Activated naive CD4-positive, alpha-beta T cell treated with anti-CD3 and anti-CD28 coated beads, Interleukin-2, amount 50 U/mL, for 72 hours (primary cell): Measurements from ENCODE around the gene TBCK. TPM values are rescaled to one million over a fixed set of nuclear protein-coding genes. Genes with fewer than 3 reads are reported as not detected.
A peak's percentile ranks its signal among the peaks of the same experiment; 100 is the strongest.

Source experiments
- ATAC-seq, 2 donors: fragments of 150-1000 bp; cut with Tn5 transposase; 2 replicates each; pipeline ENCODE4 v1.10.0; 2021; ENCODE audit warnings: mild to moderate bottlenecking in 2 of 2, moderate library complexity in 2 of 2
- DNase-seq, 2 donors: peaks; one replicate each; pipeline ENCODE4 v3.0.0; 2021 to 2022; ENCODE audit warnings: low spot score in 2 of 2
- H3K27ac Mint-ChIP-seq, 2 donors: one replicate each; pipeline ENCODE4 v1.8.0; 2022; ENCODE audit warnings: mild to moderate bottlenecking in 2 of 2, mixed read lengths in 2 of 2
- H3K36me3 Mint-ChIP-seq, 2 donors: one replicate each; pipeline ENCODE4 v1.8.0; 2022; ENCODE audit warnings: mixed read lengths in 2 of 2
- H3K9me3 Mint-ChIP-seq, 2 donors: one replicate each; pipeline ENCODE4 v1.8.0; 2022; ENCODE audit warnings: mixed read lengths in 2 of 2
- total RNA-seq, 2 donors: library from RNA; stranded (reverse); gene quantifications; one replicate each; pipeline ENCODE4 v1.2.3, GENCODE V29; 2022

TBCK gene
- total RNA-seq, 2 donors from 2014 or later: 17.6 to 45.9 TPM

DNA sequence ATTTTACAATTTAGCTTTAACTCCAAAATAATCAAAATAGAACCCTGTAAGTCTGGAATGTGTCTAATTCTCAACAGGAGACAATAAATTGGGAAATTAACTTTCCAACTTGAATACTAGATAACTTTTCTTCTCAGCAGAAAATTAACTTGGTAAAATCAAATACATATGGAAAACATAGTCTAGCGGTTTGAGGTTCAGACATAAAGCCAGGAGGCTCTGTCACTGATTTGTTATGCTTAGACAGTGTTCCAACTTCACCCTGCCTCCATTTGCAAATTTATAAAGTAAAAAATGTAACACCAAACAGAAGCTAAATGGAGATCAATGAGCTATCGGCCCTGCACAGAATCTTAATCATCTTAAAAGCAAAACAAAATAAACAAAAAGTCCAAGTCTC is 46.3 kb downstream of the TBCK start:
- no peak overlapping the region for H3K27ac Mint-ChIP-seq
- DNase-seq: no peak
- H3K36me3 Mint-ChIP-seq: peaks cover 0 to 6% of the 10 kb centered on the region in 2 donors
- H3K9me3 Mint-ChIP-seq: no peaks in the 10 kb centered on the region
- ATAC-seq: no peak

DNA sequence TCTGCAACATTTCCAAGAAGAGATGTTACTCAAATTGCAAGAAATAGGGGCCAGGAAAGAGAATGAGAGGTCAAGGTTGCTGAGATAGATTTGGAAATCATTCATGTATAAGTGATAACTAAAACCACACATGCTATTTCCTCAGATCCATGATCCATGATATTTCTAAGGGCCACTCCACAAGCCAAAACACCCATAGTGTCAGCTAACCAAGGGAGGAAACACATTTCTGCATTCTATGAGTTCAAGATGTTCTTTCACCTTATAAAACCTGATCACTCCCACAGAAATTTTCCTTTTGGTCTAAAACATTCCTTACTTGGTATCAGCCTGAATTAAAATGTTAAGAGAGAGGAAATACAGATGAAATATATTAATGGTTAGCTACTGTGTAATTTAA is 47.2 kb downstream of the TBCK start:
- no peaks in the 10 kb centered on the region for H3K9me3 Mint-ChIP-seq
- ATAC-seq: no peak
- H3K27ac Mint-ChIP-seq: no peak overlapping the region
- H3K36me3 Mint-ChIP-seq: no peaks in the 10 kb centered on the region
- no peak for DNase-seq

DNA sequence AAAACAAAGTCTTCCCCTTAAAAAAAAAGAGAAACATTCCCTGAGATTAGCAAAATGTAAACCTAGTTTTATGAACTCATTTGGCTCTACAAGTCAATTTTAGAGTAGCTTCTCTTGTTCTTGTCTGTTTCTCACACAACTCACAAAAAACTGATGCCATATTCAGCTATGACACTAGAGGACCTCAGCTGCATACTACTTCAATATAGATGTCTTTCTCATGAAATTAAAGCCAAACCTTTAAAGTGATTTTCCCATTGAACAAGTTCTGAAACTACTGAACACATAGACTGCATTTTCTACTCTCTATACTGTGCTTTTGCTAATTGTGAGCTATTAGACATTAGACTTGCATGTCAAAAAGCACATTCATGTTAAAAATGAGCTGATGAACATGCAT is 49.8 kb downstream of the TBCK start:
- no peak for DNase-seq

DNA sequence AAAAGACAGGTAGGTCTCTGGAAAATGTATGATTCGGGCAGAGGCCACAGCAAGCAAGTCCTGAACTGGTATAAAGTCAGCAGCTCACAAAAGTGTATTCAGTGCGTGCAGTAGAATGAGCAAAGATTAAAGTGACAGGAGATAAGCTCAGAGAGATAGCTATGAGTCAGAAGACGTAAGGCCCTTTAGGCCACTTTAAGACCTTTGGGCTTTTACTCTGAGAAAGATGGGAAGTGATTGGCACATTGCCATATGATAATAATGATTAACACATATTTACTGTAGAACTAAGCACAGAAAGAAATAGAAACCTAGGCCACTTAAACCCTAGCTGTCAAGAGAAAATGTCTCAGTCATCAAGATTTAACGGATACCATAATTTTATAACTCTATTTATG is 51.7 kb downstream of the TBCK start:
- no peak overlapping the region for H3K27ac Mint-ChIP-seq
- H3K36me3 Mint-ChIP-seq: no peaks in the 10 kb centered on the region
- H3K9me3 Mint-ChIP-seq: no peaks in the 10 kb centered on the region
- ATAC-seq: no peak
- DNase-seq: no peak

More for the DNA sequence above, 49.8 kb downstream of the TBCK start:
- H3K27ac Mint-ChIP-seq: no peak overlapping the region
- H3K9me3 Mint-ChIP-seq: no peaks in the 10 kb centered on the region
- ATAC-seq: no peak
- no peaks in the 10 kb centered on the region for H3K36me3 Mint-ChIP-seq

DNA sequence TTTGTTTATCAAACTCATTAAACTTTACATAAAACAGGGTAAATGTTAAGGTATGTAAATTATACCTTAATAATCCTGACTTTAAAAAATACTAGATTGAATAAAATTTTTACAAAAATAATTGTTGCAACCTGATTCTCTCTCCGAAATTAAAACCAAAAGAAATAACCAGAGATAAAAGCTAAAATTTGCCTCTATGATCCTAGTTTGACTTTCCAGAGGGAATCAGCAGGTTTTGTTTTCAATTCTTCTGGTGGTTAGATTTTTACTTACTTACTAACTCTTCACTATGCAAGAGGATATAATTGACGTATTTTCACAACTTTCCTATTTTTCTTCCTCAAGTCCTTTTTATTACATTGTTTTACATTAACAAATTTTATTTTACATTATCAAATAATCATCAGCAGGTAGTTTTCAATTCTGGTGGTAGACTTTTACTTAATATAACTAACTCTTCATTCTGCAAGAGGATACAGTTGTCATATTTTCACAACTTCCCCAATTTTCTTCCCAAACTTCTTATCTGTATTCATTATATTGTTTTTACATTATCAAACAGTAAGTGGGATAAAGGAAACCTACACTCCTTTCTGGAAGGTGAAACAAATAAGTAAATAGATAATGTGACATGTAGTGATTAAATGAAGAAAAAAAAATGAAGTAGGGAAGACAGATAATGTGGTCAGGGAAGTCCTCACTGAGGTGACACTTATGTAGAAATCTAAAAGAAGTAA is 52.2 kb downstream of the TBCK start:
- H3K36me3 Mint-ChIP-seq: no peaks in the 10 kb centered on the region
- DNase-seq (no peak), ATAC-seq (no peak)
- no peaks in the 10 kb centered on the region for H3K9me3 Mint-ChIP-seq
- H3K27ac Mint-ChIP-seq: no peak overlapping the region

DNA sequence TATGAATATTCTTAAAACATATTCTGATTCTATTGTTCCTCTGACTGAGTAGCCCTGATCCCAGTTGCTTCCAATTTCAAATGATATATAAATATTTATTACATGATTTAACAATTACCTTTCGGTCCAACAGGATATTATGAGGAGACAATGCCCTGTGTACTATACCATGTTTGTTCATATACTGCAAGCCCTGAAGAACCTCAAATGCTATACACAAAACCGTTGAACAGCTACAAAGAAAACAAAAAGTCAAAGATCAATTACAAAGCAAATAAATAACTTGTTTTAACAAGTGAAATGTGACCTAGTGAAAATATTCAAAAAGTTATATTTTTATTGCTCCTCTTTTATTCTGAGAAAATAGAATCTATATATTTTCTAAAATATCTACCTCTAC is 54.0 kb downstream of the TBCK start:
- no peak for ATAC-seq
- H3K27ac Mint-ChIP-seq: no peak overlapping the region
- no peaks in the 10 kb centered on the region for H3K9me3 Mint-ChIP-seq
- DNase-seq: no peak
- H3K36me3 Mint-ChIP-seq: no peaks in the 10 kb centered on the region

DNA sequence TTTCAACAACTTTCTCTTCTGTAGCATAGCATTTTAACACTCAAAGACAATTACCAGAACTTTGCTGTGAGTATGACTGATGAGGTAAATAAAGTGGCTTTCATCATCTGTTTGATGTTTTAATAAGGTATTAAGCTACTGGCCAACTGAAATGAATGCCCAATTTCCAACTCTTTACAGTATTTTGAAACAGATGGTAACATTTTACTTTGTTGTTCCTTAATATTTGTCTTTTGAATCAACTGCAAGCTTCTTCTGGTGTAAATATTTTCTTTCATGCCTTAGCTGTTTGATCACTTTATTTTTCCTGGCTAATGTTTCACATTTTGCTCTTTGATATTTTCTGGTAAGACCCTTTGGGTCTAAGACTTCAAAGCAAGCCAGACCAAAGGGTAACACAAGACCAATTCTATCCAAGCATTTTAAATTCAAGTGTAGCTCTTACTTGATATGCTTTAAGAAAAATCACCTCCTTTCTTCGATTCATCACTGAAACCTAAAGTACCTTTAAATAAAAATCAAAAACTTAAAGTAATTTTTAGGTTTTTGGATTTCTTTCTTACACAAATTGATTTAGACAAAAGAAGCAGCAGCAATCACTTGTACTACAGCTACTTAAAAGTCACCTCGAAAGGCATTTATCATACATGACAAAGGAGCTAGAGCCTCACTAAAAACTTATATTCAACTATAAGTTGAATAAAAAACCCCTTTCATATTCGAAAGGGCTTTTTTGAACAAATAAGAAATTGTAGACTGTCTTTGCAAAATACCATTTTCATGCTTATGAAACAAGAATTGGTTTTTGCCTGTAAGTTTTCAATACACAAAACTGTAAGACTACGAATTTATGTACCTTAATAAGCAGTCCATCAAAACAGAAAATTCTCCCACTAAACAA is 57.6 kb downstream of the TBCK start:
- no peak overlapping the region for H3K27ac Mint-ChIP-seq
- no peak for ATAC-seq
- no peak for DNase-seq
- H3K9me3 Mint-ChIP-seq: no peaks in the 10 kb centered on the region
- H3K36me3 Mint-ChIP-seq: no peaks in the 10 kb centered on the region

DNA sequence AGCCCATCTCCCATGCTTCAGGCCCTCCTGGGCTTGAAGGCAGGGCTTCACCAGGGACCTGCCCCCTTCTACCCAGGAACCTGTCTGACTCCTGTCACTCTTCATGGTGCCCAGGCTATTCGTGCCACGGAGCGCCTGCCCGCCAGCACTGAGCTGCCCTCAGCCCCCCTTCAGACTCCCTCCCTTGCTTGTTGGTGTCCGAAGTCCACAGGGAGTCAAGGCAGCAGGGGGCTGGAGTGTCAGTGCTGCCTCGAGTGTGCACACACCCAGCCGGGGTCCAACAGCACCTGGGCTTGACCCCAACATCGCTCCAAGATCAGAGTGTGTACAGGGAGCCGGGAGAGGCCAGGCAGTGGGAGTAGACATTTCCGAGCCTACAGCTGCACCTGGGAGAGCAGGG is 59.8 kb downstream of the TBCK start:
- ATAC-seq: no peak
- Mint-ChIP-seq H3K36me3 (no peaks in the 10 kb centered on the region), H3K27ac (no peak overlapping the region), H3K9me3 (no peaks in the 10 kb centered on the region)
- no peak for DNase-seq

DNA sequence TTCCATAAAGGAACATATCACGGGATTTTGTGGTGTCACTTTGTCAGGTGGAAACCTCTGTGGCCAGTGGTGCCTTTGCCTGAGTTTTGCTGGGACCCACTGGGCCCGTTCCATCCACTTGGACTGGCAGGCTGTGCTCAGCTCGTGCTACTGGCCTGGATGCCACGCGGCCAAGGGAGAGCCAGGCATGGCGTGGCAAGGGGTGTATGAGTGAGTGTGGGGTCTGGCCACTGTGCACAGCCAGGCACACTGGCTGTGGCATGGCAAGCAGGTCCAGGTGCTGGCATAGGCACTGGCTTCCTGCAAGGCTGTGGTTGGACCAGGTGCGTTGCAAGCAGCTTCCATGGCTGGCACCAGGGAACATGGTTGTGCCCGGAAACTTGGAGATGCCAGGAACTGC is 60.8 kb downstream of the TBCK start:
- DNase-seq: no peak
- ATAC-seq: no peak
- Mint-ChIP-seq H3K27ac (no peak overlapping the region), H3K9me3 (no peaks in the 10 kb centered on the region), H3K36me3 (no peaks in the 10 kb centered on the region)

DNA sequence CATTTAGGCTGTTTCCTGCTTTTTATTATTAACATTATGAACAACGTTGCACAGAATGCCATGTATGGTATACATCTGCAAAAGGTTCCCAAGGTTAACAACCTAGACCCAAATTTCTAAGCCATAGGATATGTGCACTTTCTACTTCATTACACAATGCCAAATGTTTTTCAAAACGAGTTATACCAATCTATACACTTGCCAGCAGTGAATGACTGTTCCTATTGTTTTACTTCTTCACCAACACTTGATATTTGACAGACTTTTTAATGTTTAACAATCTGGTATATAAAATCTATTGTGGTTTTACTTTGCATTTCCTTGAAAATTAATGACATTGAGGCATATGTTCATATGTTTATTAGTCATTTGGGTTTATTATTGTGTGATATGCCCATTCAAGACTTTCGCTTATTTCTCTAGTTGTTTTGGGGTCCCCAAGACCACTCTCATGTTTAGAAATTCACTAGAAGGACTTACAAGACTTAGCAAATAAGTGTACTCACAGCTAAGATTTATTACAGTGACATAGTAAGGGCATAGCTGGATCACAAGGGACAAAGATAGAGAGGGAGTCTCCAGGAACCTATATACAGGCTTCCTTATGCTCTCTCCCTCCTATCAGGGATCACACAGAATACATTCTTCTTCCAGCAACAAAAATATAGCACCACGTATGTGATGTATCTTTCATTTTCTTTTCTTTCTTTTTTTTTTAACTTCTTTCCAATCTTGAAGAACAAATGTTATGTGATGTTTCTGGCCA is 62.5 kb downstream of the TBCK start:
- Mint-ChIP-seq H3K27ac (no peak overlapping the region), H3K36me3 (no peaks in the 10 kb centered on the region), H3K9me3 (no peaks in the 10 kb centered on the region)
- ATAC-seq (no peak), DNase-seq (no peak)

DNA sequence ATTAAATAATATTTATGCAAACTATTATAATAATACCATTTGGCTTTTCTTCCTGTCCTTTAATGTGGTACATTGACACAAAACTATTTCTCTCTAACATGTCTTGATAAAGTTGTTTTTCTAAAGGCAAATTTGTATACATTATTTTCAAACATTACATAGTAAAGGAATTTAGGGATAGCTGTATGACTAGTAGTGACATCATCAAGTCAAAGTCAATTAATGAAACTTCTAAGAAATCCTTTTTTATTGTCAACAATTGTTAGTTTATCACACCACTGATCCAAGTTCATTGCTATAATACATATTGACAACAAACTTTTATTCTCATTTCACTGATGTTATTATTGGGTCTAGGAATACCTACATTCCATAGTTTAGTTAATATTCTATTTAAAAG is 68.4 kb downstream of the TBCK start:
- no peak overlapping the region for H3K27ac Mint-ChIP-seq

DNA sequence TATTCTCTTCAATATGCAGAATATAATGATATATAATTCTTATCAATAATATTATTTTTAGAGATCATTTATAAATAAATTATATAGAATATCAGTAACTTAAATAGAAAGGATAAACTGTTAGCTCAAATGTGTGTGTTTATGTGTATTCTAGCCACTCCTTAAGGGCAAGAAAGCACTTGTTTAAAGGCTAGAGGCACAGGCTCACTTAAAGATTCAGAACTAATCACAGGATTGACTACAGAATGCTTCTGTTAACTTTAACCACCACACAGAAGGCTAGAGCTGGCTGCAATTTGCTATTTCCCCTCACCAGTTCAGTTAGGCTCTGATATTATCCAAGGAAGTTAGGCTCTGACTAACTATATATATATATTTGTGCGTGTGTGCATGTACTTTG is 69.6 kb downstream of the TBCK start:
- Mint-ChIP-seq H3K9me3 (no peaks in the 10 kb centered on the region), H3K36me3 (no peaks in the 10 kb centered on the region), H3K27ac (no peak overlapping the region)
- ATAC-seq (no peak), DNase-seq (no peak)

More for the DNA sequence above, 68.4 kb downstream of the TBCK start:
- ATAC-seq (no peak), DNase-seq (no peak)
- no peaks in the 10 kb centered on the region for H3K36me3 Mint-ChIP-seq
- no peaks in the 10 kb centered on the region for H3K9me3 Mint-ChIP-seq

DNA sequence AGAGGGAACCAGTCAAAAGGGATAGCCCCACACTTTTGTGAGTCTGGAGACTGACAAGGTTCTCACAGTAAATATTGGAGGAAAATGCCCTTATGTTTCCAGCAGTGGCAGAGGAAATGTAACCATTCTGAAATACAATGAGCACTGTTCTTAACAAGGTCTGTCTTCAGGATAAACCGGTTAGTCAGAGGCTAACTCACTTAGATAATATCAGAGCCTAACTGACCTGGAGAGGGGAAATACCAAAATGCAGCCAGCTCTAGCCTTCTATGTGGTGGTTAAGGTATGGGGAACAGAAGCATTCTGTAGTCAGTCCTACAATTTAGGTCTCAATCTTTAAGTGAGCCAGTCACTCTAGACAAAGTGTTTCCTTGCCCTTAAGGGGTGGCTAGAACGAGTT is 70.8 kb downstream of the TBCK start:
- no peak for ATAC-seq

DNA sequence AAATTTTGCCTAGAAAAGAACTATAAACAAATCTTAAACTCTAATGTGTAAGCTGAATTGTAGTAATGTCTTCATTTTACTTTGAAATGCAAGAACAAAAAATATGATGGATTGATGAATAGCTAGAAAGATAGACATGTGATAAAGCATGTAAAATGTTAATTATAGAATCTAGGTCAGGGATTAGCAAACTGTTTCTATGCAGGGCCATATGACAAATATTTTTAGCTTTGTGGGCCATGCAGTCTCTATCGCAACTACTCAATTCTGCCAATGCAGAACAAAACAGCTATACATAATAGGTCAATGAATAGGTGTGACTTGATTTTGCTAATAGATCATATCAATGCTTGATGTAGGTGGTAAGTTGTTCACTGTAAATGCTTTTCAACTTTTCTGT is 75.3 kb downstream of the TBCK start:
- H3K36me3 Mint-ChIP-seq: no peaks in the 10 kb centered on the region
- ATAC-seq: no peak

More for the DNA sequence above, 70.8 kb downstream of the TBCK start:
- Mint-ChIP-seq H3K27ac (no peak overlapping the region), H3K9me3 (no peaks in the 10 kb centered on the region), H3K36me3 (no peaks in the 10 kb centered on the region)
- no peak for DNase-seq

DNA sequence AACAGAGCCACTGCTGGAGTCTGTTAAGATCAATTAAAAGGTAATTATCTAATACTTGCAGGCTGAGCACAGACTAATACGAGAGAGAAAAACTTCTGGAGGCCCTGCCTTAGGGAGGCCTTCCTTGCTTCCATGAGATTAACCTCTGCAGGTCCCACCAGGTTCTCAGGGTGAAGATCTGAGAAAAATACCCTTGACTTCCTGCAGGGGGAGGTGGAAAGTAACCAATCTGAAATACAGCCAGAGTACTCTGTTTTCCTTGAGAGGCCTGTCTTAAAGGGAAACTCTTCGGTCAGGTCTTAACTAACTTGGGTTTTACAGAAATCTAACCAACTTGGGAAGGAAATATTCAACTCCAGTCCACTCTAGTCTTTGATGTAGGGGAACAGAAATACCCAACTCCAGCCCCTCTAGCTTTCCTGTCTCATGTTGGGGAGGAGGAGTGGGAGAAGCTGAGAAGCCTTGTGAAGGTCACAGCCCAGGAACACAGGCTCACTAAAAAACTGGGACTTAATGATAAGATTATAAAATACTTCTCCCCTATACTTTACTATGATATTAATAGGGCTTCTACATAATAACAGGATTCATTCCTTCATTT is 77.1 kb downstream of the TBCK start:
- no peak overlapping the region for H3K27ac Mint-ChIP-seq
- DNase-seq: no peak
- ATAC-seq: peak in 1 of 2 donors; percentile 50
- H3K36me3 Mint-ChIP-seq: no peaks in the 10 kb centered on the region
- H3K9me3 Mint-ChIP-seq: no peaks in the 10 kb centered on the region

More for the DNA sequence above, 75.3 kb downstream of the TBCK start:
- H3K27ac Mint-ChIP-seq: no peak overlapping the region
- DNase-seq: no peak
- H3K9me3 Mint-ChIP-seq: no peaks in the 10 kb centered on the region

DNA sequence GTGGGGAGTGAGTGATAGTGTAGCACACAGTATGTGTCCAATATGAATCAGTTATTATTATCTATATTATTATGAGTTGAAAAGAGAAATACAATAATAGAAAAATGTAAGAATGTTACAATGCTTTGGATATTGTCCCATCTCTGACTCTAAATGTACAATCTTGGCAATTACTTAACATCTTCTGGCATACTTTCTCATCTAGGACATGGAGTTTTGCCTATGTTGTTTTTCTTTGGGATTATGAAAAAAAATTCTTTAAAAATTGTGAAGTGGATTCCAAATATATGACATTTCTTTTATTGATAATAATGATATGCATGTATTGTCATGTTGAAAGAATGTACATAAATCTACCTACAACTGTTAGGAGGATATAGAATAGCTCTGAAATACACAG is 84.1 kb downstream of the TBCK start:
- ATAC-seq: no peak
- no peaks in the 10 kb centered on the region for H3K9me3 Mint-ChIP-seq
- no peak overlapping the region for H3K27ac Mint-ChIP-seq
- DNase-seq: no peak
- H3K36me3 Mint-ChIP-seq: peaks cover 8 to 21% of the 10 kb centered on the region in 2 donors

DNA sequence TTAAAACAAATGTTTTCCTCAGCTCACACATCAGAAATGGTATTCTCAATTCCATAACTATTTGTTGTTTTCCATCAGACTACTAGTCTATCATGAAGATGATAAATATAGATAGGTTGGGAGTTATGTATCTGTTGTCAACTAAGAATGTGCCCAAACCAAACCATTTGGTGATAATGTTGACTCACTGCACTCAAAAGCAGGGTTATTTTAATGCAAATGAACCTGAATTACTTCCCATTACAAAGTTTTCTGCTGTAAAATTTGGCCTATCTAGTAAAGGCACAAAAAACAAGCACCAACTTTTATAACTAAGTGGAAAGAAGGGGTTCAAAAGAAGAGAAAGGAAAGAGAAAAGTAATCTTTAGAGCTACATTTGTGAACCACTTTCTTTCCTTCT is 93.5 kb downstream of the TBCK start:
- peaks cover 10 to 13% of the 10 kb centered on the region in 2 donors for H3K36me3 Mint-ChIP-seq
- no peak overlapping the region for H3K27ac Mint-ChIP-seq
- peaks cover 4 to 13% of the 10 kb centered on the region in 2 donors for H3K9me3 Mint-ChIP-seq
- DNase-seq (no peak), ATAC-seq (no peak)
